HG03354 (cell line): ENCODE measurements around the gene GPR179.

Experiments used
- ATAC-seq: cut with Tn5 transposase; IDR thresholded peaks from one replicate; pipeline ENCODE4 v1.9.1; 2021; ENCODE audit warnings: mild to moderate bottlenecking; ENCODE audit not compliant: unreplicated experiment, poor library complexity, severe bottlenecking

Gene GPR179

DNA sequence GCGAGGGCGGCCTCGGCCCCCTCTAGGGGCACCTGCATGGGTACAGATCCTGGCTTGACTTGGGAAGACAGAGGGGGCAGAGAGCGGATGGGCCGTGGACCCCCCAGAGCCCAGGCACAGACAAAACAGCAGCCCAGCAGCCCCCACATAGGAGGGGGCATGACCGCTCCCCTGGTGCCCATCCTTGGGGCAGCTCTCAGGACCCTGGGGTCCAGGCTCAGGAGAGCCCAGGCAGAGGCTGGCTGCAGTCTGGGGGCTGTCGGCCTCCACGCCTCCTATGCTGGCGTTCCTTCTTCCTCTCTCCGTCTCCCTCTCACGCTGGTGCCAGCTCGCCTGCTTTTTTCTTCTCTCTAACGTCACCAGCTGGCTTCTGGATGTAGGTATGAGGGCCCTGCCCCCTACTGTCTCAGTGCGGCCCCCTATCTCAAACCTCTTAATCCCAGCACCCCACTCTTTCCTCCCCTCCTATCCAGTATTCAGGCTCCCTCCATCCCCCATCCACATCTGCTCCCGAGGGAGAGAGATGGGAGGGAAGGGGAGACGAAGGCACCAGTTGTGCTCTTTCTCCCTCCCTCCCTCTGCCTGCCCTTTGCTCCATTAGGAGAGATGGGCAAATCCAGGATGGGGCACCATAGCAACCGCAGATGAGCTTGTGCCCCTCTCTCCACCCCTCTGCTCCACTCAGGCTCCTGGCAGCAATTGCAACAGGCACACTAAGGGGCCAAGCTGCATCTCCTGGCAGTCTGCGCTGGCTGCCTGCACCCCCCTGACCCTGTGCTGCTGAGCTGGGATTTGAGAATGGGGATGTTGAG lies at the start of gene GPR179:
TSS of gene GPR179 (minus strand) at position 349 of the 812 bp plus-strand sequence. CDS start at position 182, 167 bp downstream.
- ATAC-seq = no peak

DNA sequence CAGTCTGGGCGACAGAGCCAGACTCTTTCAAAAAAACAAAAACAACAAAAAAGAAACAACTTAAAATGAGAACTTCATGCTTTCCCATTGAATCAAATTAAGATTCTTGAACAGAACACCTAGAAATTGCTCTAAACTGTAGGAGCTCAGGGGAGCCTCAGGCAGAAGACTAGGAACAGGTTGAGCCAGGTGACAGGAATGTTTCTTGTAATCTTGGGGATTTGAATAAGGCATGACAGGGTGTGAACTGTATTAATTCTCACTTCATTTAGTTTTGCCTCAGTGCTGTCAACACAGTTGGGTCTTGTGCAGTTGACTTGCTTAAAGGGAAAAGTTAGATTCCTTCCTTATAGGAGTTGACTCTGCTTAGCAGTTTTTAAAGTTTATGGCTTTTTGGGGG lies 35.7 kb upstream of the GPR179 start:
- ATAC-seq = no peak

DNA sequence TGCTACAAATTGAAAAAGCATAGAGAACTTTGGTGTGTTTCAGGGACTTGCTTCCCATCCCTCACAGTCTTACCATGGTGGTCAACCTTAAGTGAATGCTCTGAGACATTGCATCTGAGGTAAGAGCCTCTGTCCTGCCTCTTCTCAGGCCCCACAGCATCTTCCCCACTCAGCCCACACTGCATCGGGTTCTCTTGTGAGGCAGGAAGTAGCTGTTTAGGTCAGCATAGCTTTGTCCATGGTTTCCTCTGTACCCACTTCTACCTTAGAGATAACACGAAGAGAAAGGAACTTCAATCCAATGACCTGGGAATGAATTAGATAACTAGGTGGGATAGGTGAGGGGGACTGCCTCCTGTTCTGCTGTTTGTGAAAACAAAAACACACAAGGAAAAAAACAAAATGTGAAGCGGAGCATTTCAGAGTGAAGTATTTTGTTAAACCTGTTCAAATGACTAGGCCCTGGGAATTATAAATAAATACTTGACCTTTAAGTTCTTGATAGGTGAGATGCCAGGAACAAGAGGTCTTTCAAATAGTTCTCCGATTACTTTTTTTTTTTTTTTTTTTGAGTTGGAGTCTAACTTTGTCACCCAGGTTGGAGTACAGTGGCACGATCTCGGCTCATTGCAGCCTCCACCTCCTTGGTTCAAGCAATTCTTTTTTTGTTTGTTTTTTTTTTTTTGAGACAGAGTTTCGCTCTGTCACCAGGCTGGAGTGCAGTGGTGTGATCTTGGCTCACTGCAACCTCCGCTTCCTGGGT lies 25.5 kb upstream of the GPR179 start:
- no peak for ATAC-seq

DNA sequence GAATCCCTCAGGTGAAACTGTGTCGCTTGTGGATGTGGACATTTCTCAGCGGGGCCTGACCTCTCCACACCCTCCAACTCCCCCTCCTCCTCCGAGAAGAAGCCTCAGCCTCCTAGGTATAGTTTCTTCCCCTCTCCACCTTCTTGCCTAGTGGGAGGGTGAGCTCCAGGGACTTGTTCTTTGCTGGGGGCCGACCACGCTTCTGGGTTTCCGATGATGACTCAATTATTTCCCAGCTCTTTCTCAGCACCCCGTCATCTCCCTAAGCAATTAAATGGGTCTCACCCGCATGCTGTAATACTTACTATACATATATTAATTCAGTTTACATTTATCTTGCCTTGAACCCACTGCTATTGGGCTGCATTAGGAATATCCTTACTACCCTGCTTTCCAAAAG lies 21.0 kb upstream of the GPR179 start:
- no peak for ATAC-seq

GRCh38 chr17:38363016-38363415 lies 19.3 kb upstream of the GPR179 start:
- no peak for ATAC-seq

GRCh38 chr17:38361694-38362465 lies 18.1 kb upstream of the GPR179 start:
- ATAC-seq = no peak

DNA sequence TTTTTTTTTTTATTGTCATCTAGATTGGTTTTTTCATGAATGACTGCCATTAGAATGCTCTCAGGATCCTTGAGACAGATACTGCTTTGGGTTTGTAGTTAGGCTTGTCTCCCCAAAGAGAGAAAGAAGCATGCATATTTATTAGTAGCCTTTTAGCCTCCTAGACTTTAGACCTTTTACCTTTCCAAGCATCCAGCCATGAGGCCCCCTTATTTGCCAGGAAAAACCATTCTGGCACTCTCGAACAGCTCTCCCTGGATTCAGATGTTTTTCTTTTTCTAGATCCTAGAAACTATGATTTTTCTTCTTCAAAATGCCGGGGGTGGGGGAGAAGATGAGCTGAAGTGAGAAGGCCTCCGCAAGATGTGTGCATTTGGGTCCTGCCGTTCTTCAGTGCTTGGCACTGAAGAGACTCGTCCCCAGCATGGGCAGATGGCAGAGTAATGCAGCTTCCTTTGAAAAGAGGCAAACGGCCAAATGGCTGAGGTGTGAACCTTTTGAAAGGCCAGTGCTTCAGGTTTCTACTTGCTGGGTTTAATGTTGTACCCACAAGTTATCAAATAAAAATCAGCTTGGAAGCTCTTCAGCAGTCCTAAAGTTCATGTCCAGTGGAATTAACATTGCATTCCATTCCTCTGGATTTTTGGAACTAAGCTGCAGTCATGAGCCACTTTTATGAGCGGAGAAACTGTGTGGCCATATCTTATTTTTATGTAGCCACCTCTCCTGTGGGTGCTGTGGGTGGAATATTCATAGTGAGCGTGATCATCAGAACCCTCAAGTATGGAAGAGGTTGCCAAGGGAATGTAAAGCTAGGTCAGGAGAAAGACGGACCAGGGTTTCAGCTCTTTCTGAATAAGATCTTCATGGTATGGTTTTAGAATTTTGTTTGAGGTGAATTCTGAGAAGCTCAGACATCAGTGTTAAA lies 15.1 kb upstream of the GPR179 start:
- ATAC-seq = no peak

- ATAC-seq = no peak
Measured at GRCh38 chr17:38357486-38358123, 13.8 kb upstream of the GPR179 start.

DNA sequence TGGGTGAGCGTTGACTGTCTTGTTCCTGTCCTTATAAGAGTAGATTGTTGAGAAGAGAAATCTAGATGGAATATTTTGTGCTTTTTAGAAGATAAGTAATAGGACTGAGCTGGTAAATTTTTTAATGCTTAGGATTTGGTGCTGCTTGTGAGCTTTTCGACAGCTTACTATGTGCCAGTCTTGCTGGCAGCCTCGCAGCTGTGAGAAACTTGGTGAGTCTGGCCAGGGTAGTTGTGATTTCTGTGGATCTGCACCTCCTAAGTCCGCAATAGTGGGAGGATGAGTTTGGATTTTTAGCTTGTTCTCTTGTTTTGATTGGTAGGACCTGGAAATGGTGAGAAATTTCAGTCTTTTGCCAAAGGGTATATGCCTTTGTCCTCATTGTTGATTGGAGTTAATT lies 11.5 kb upstream of the GPR179 start:
- ATAC-seq = no peak

GRCh38 chr17:38354466-38354865 lies 10.7 kb upstream of the GPR179 start:
- no peak for ATAC-seq

DNA sequence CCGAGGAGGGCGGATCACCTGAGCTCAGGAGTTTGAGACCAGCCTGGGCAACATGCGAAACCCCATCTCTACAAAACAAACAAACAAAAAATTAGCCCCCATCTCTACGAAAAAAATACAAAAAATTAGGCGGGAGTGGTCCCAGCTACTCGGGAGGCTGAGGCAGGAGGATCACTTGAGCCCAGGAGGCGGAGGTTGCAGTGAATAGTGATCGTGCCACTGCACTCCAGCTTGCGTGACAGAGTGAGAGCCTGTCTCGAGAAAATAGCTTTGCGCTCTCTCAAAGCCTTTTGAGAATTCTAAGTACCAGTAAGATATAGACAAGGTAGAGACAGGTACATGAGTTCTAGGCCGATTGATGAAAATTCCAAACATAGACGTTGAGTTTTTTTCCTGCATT lies 9.9 kb upstream of the GPR179 start:
- no peak for ATAC-seq

GRCh38 chr17:38353086-38353604 lies 9.4 kb upstream of the GPR179 start:
- ATAC-seq = no peak

- ATAC-seq = peak; percentile 21
Measured at GRCh38 chr17:38352245-38353085, 8.7 kb upstream of the GPR179 start.

DNA sequence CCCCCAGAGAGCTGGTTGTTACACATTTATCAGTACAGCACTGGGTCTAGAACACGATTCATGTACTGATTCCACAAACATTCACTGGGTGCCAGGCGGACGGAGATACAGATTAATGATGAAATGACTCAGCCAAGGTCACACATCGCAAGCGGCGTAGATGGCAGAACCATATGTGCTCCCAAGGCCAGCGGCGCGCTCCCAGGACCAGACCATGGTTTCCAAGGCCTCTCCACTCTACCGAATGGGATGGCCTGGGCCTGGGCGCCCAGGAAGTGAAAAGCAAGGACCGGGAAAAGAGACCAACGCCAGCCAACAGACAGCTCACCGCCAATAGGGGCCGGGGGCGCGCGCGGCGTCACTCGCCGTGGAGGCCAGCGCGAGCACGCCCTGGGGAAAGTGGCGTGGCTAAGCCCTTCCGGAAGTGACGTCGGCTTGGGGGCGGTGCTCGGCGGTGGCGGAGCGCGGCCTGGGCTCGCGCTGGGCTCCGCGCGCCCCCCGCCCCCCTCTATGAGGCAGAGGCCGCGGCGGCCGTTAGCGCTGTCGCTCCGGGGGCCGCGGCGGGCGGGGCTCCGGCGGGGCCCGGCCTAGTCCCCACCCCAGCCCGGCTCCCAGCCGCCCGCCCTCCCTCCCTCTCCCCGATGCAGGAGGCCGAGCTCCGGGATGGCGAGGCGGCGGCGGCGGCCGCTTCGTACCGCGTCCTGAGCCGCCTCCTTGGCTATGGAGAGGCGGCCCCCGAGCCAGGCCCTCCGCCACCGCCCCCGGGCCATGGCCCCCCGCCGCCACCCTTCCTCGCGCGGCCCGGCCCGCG lies 7.9 kb upstream of the GPR179 start, which contains the start of gene SOCS7:
TSS of gene SOCS7 (plus strand) at position 433 of the 811 bp plus-strand sequence. CDS start at position 642, 209 bp downstream.
- ATAC-seq = peak; percentile 87

- ATAC-seq = no peak
Measured at GRCh38 chr17:38350035-38350434, 6.3 kb upstream of the GPR179 start.

- ATAC-seq = peak; percentile 44
Measured at GRCh38 chr17:38349097-38349730, 5.5 kb upstream of the GPR179 start.
